Fibroblast of villous mesenchyme (primary cell): ENCODE results near the gene ATP11A. TPM values are rescaled to one million over a fixed set of nuclear protein-coding genes. Genes with fewer than 3 reads are reported as not detected.
"Not testable (repeated sequence)": the region's sequence is repeated elsewhere in the genome, so short reads cannot be mapped to it uniquely, and the experiment has no call there.

Experiments used
- DNase-seq: peaks from one replicate; pipeline ENCODE4 v3.0.0-alpha.2; 2010; ENCODE audit warnings: low read depth
- H3K4me3 ChIP-seq: 2 replicates; pipeline ENCODE4 v1.5.1; 2011; ENCODE audit warnings: low read depth, mild to moderate bottlenecking, low read length
- CTCF ChIP-seq: IDR thresholded peaks from 2 replicates; pipeline ENCODE4 v1.5.1; 2012; ENCODE audit warnings: low read depth, mild to moderate bottlenecking, low read length; ENCODE audit not compliant: insufficient read depth
- total RNA-seq: library from RNA; depleted of rRNA; stranded (reverse); fragments of >200 nt; gene quantifications from 2 replicates; pipeline ENCODE4 v1.2.3, GENCODE V29; 2012

Gene ATP11A
- total RNA-seq, 1 donor: 6.9 TPM

- TF ChIP-seq CTCF: no peak
- no peak for DNase-seq
- H3K4me3 ChIP-seq: no peak overlapping the region
Measured at GRCh38 chr13:112705286-112705685, 15.4 kb downstream of the ATP11A start.

- no peak for TF ChIP-seq CTCF
- DNase-seq: peak; percentile 52
- no peak overlapping the region for H3K4me3 ChIP-seq
Measured at GRCh38 chr13:112706171-112706570, 16.3 kb downstream of the ATP11A start.

- no peak for DNase-seq
- no peak for TF ChIP-seq CTCF
- H3K4me3 ChIP-seq: no peak overlapping the region
Measured at GRCh38 chr13:112708560-112709240, 18.9 kb downstream of the ATP11A start.

- not testable (repeated sequence) for DNase-seq, H3K4me3 ChIP-seq
Measured at GRCh38 chr13:112709316-112709715, 19.5 kb downstream of the ATP11A start.

GRCh38 chr13:112709825-112710783 is 20.3 kb downstream of the ATP11A start:
- no peak for TF ChIP-seq CTCF
- no peak overlapping the region for H3K4me3 ChIP-seq
- no peak for DNase-seq

- no peak for DNase-seq
- TF ChIP-seq CTCF: no peak
- peak overlapping the region; percentile 50 for H3K4me3 ChIP-seq
Measured at GRCh38 chr13:112710855-112711527, 21.2 kb downstream of the ATP11A start.
